H1 (cell line): ENCODE results near the gene TTC13. TPM values are rescaled to one million over a fixed set of nuclear protein-coding genes. Genes with fewer than 3 reads are reported as not detected.

Experiments
- CTCF ChIA-PET: fragments of 300-600 bp; sonication (Branson Sonifier 250); formaldehyde crosslinking; loops from one replicate; lab custom pipeline; 2021; ENCODE audit not compliant: partially characterized antibody; lab: Charles Lee
- POLR2A ChIA-PET: fragments of 300-600 bp; sonication (Branson Sonifier 250); formaldehyde crosslinking; loops from one replicate; lab custom pipeline; 2021; ENCODE audit warnings: inconsistent platforms; ENCODE audit not compliant: partially characterized antibody; lab: Charles Lee
- DNase-seq, 2 experiments: peaks; one replicate each; pipeline versions ENCODE4 v3.0.0 to v3.0.0-alpha.2; 2010 to 2022; ENCODE audit warnings: low spot score in 2 of 2, low read depth in 1 of 2, mixed read lengths in 1 of 2
- FAIRE-seq: peaks from 2 replicates; lab custom pipeline; 2011; peaks lifted over from hg19 to GRCh38; lab: Jason Lieb, UNC
- H2AFZ ChIP-seq: 2 replicates; pipeline ENCODE4 v1.8.1; 2012; ENCODE audit warnings: low read length, inconsistent platforms
- H2AK5ac ChIP-seq: 2 replicates; pipeline ENCODE4 v1.6.1; 2013; ENCODE audit warnings: low read depth, low read length
- H2BK120ac ChIP-seq: replicated peaks from 2 replicates; pipeline ENCODE3; 2013; ENCODE audit warnings: low read depth, low read length, inconsistent platforms
- H2BK12ac ChIP-seq: 2 replicates; pipeline ENCODE4 v1.6.1; 2013; ENCODE audit warnings: low read depth, low read length
- H2BK15ac ChIP-seq: 2 replicates; pipeline ENCODE4 v1.6.1; 2013; ENCODE audit warnings: low read length
- H2BK20ac ChIP-seq: 2 replicates; pipeline ENCODE4 v1.6.1; 2013; ENCODE audit warnings: low read length
- H2BK5ac ChIP-seq: 2 replicates; pipeline ENCODE4 v1.6.1; 2013; ENCODE audit warnings: low read depth, low read length
- H3K14ac ChIP-seq: 2 replicates; pipeline ENCODE4 v1.6.1; 2013; ENCODE audit warnings: inconsistent platforms; ENCODE audit not compliant: insufficient read length
- H3K18ac ChIP-seq: 2 replicates; pipeline ENCODE4 v1.6.1; 2013; ENCODE audit warnings: low read length; ENCODE audit errors: extremely low read depth
- H3K23ac ChIP-seq: 2 replicates; pipeline ENCODE4 v1.6.1; 2013; ENCODE audit warnings: inconsistent platforms; ENCODE audit not compliant: insufficient read length
- H3K23me2 ChIP-seq: 2 replicates; pipeline ENCODE4 v1.6.1; 2013; ENCODE audit warnings: low read depth, low read length
- H3K27ac ChIP-seq: 2 replicates; pipeline ENCODE4 v1.6.1; 2011; ENCODE audit warnings: low read depth, low read length, inconsistent platforms
- H3K27me3 ChIP-seq, 4 experiments: replicated peaks in 1 of 4; 1 replicate in 1 of 4; 2 replicates in 3 of 4; pipeline versions ENCODE4 v1.6.1 to v1.8.1; 2011 to 2013; ENCODE audit warnings: low read length in 3 of 4, mild to moderate bottlenecking in 3 of 4, inconsistent platforms in 2 of 4, mixed read lengths in 2 of 4, moderate library complexity in 1 of 4; ENCODE audit not compliant: control insufficient read depth in 3 of 4, insufficient read depth in 3 of 4; ENCODE audit errors: extremely low read depth in 1 of 4
- H3K36me3 ChIP-seq, 4 experiments: 2 replicates each; pipeline versions ENCODE4 v1.6.1 to v1.8.1; 2011 to 2013; ENCODE audit warnings: mild to moderate bottlenecking in 4 of 4, low read length in 3 of 4, moderate library complexity in 2 of 4, control low read depth in 1 of 4, inconsistent platforms in 1 of 4; ENCODE audit not compliant: insufficient read depth in 4 of 4, control insufficient read depth in 2 of 4
- H3K4ac ChIP-seq: replicated peaks from 2 replicates; pipeline ENCODE3; 2013; ENCODE audit warnings: low read length, low read depth, mixed read lengths, inconsistent platforms; ENCODE audit not compliant: insufficient read length
- H3K4me1 ChIP-seq, 4 experiments: replicated peaks in 1 of 4; 1 replicate in 1 of 4; 2 replicates in 3 of 4; pipeline versions ENCODE4 v1.6.1 to v1.8.1; 2011 to 2013; ENCODE audit warnings: low read length in 3 of 4, inconsistent platforms in 2 of 4, mixed read lengths in 1 of 4; ENCODE audit not compliant: insufficient read depth in 4 of 4, control insufficient read depth in 3 of 4
- H3K4me2 ChIP-seq, 2 experiments: 2 replicates each; pipeline versions ENCODE4 v1.6.1 to v1.8.1; 2011 to 2013; ENCODE audit warnings: low read depth in 2 of 2, low read length in 2 of 2, control low read depth in 1 of 2, inconsistent platforms in 1 of 2, mild to moderate bottlenecking in 1 of 2; ENCODE audit not compliant: insufficient read depth in 1 of 2
- H3K4me3 ChIP-seq, 4 experiments: fragments of 200-600, 300-600 bp in 1 of 4; sonication (generic), shearing (Covaris generic), sonication (Bioruptor Twin) in 1 of 4; 2 replicates each; pipeline versions ENCODE4 v1.5.1 to v1.8.1; 2011 to 2016; ENCODE audit warnings: low read length in 4 of 4, low read depth in 3 of 4, control low read depth in 2 of 4, inconsistent platforms in 2 of 4, mild to moderate bottlenecking in 2 of 4, mixed read lengths in 1 of 4, moderate library complexity in 1 of 4; ENCODE audit not compliant: insufficient read depth in 2 of 4; ENCODE audit errors: extremely low read depth in 1 of 4
- H3K56ac ChIP-seq: replicated peaks from 2 replicates; pipeline ENCODE3; 2013; ENCODE audit warnings: low read depth, mild to moderate bottlenecking, mixed read lengths, low read length, inconsistent platforms; ENCODE audit not compliant: insufficient read length
- H3K79me1 ChIP-seq: 2 replicates; pipeline ENCODE4 v1.6.1; 2013; ENCODE audit warnings: low read depth, low read length, control low read depth
- H3K79me2 ChIP-seq, 2 experiments: 2 replicates each; pipeline versions ENCODE4 v1.6.1 to v1.8.1; 2012 to 2013; ENCODE audit warnings: low read length in 2 of 2, mild to moderate bottlenecking in 2 of 2, inconsistent platforms in 1 of 2; ENCODE audit not compliant: insufficient read depth in 2 of 2, control insufficient read depth in 1 of 2
- H3K9ac ChIP-seq, 4 experiments: replicated peaks in 1 of 4; 1 replicate in 1 of 4; 2 replicates in 3 of 4; pipeline versions ENCODE4 v1.6.1 to v1.8.1; 2011 to 2013; ENCODE audit warnings: low read depth in 3 of 4, low read length in 3 of 4, control low read depth in 2 of 4, mild to moderate bottlenecking in 2 of 4, moderate library complexity in 2 of 4, inconsistent platforms in 1 of 4; ENCODE audit errors: extremely low read depth in 1 of 4
- H3K9me3 ChIP-seq, 2 experiments: 2 replicates each; pipeline versions ENCODE4 v1.6.1 to v1.8.1; 2012 to 2013; ENCODE audit warnings: mild to moderate bottlenecking in 2 of 2, moderate library complexity in 2 of 2, control low read depth in 1 of 2, inconsistent platforms in 1 of 2, low read depth in 1 of 2, low read length in 1 of 2, mixed read lengths in 1 of 2; ENCODE audit not compliant: insufficient read depth in 2 of 2
- H4K20me1 ChIP-seq, 2 experiments: replicated peaks in 1 of 2; 2 replicates each; pipeline versions ENCODE3 to v1.8.1; 2011 to 2013; ENCODE audit warnings: inconsistent platforms in 2 of 2, low read length in 2 of 2, mild to moderate bottlenecking in 1 of 2; ENCODE audit not compliant: insufficient read depth in 2 of 2, control insufficient read depth in 1 of 2
- H4K5ac ChIP-seq: 2 replicates; pipeline ENCODE4 v1.6.1; 2013; ENCODE audit warnings: low read length, low read depth, mixed read lengths, inconsistent platforms; ENCODE audit not compliant: insufficient read length
- H4K8ac ChIP-seq: 2 replicates; pipeline ENCODE4 v1.8.0; 2013; ENCODE audit warnings: mild to moderate bottlenecking, moderate library complexity, low read length, inconsistent platforms; ENCODE audit not compliant: insufficient read depth; ENCODE audit errors: extremely low read depth
- H4K91ac ChIP-seq: replicated peaks from 2 replicates; pipeline ENCODE3; 2013; ENCODE audit warnings: low read length, mixed read lengths, inconsistent platforms; ENCODE audit not compliant: insufficient read length
- CEBPB ChIP-seq: IDR thresholded peaks from 2 replicates; pipeline ENCODE4 v1.6.1; 2012; ENCODE audit warnings: low read depth, low read length
- CHD2 ChIP-seq: IDR thresholded peaks from 2 replicates; pipeline ENCODE4 v1.6.1; 2012; ENCODE audit warnings: low read length, improper control_type of control experiment
- RNF2 ChIP-seq: fragments of 200-900, 300-1000 bp; sonication (generic); IDR thresholded peaks from 2 replicates; pipeline ENCODE4 v1.7.1; 2016; ENCODE audit warnings: borderline replicate concordance, low read depth, mild to moderate bottlenecking, antibody characterized with exemption, low read length; ENCODE audit not compliant: poor library complexity, severe bottlenecking; ENCODE audit errors: missing control alignments
- RXRA ChIP-seq: IDR thresholded peaks from 2 replicates; pipeline ENCODE4 v1.6.1; 2011; ENCODE audit warnings: low read depth, mild to moderate bottlenecking, low read length, moderate library complexity; ENCODE audit not compliant: insufficient read depth
- WGBS, 2 experiments: shearing (Covaris generic) in 1 of 2; methylation state at CpG; one replicate each; pipeline versions ENCODE4 v1.1.6 to v1.1.7; 2013 to 2015; ENCODE audit warnings: low lambda C conversion rate in 2 of 2, mixed read lengths in 2 of 2, inconsistent platforms in 1 of 2, low coverage in 1 of 2, missing lambda C conversion rate in 1 of 2; ENCODE audit not compliant: insufficient replicate concordance in 2 of 2, insufficient coverage in 1 of 2, insufficient read length in 1 of 2; ENCODE audit errors: extremely low coverage in 1 of 2, missing lambda C conversion rate in 1 of 2; 5-methylcytosine and 5-hydroxymethylcytosine counted together
- polyA plus RNA-seq, 7 experiments: library from polyadenylated mRNA; depleted of rRNA in 3 of 7; stranded (reverse) in 5 of 7; unstranded in 2 of 7; fragments of >200 nt in 5 of 7; fragments of 200-250 nt in 2 of 7; gene quantifications; 1 replicate in 5 of 7; 2 replicates in 1 of 7; 4 replicates in 1 of 7; pipeline versions ENCODE4 v1.2.1 to v1.2.3, GENCODE V29; 2011 to 2013; ENCODE audit warnings: missing spikeins in 2 of 7, mixed read lengths in 2 of 7
- total RNA-seq: library from RNA; stranded (reverse); fragmentation: NEBNext Ultra II Directional; extraction: Animal tissue kit (Norgen Biotek cat#: 25700); gene quantifications from 2 replicates; pipeline ENCODE4 v1.2.1, GENCODE V29; 2021

Gene TTC13
- total and polyA plus RNA-seq, 2 of the 8 experiments (the other 6 are each of a cell fraction or from before 2014, with no cell fraction given): 3.1 to 7.1 TPM

DNA sequence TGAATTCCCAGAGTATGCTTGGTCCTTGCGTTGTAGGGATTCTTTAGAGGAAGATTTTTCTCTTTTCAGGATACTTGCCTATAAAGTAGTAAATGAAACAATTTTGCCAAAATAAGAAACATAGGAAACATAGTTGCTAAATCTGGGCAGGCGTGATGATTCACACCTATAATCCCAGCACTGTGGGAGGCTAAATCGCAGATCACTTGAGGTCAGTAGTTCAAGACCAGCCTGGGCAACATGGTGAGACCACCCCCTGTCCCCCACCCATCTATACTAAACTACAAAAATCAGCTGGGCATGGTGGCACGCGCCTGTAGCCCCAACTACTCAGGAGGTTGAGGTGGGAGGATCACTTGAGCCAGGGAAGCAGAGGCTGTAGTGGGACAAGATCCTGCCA is 5.2 kb upstream of the TTC13 start:
- 80% methylated on average over 5 of the region's 5 CpGs; no CpG with 5 or more reads in 1 of the 2 experiments for WGBS, 2 experiments
- H3K79me2 ChIP-seq: no peaks in the 10 kb centered on the region

More for the DNA sequence above, 5.2 kb upstream of the TTC13 start:
- Histone ChIP-seq H2BK15ac (no peak overlapping the region), H3K23me2 (no peaks in the 10 kb centered on the region; the same call in 1 of the 2 replicates), H2BK20ac (no peak overlapping the region), H4K20me1 (peaks cover 16 to 40% of the 10 kb centered on the region in 2 experiments), H2AFZ (no peak overlapping the region), H3K56ac (no peak overlapping the region), H2BK12ac (no peak overlapping the region), H2BK5ac (no peak overlapping the region), H3K4me2 (peak overlapping the region in 1 of 2 experiments; percentile 6; a peak in 1 of 4 replicates), H3K4me3 (no peak overlapping the region), H3K4me1 (peaks cover 0 to 6% (median 2%) of the 10 kb centered on the region in 4 experiments; a peak in 4 of 7 replicates), H2BK120ac (no peak overlapping the region), H3K9ac (no peak overlapping the region), H4K8ac (no peak overlapping the region), H3K9me3 (no peaks in the 10 kb centered on the region), H3K27me3 (peaks cover 37 to 71% (median 60%) of the 10 kb centered on the region in 4 experiments), H3K4ac (no peak overlapping the region), H3K18ac (no peak overlapping the region), H3K79me1 (no peaks in the 10 kb centered on the region), H3K23ac (no peak overlapping the region), H2AK5ac (no peak overlapping the region), H3K27ac (no peak overlapping the region), H3K14ac (no peak overlapping the region), H4K91ac (no peak overlapping the region), H3K36me3 (peaks cover 0 to 2% (median 0%) of the 10 kb centered on the region in 4 experiments; a peak in 2 of 8 replicates), H4K5ac (no peak overlapping the region)
- FAIRE-seq (no peak), DNase-seq (no peak)
- ChIA-PET POLR2A (no interaction called here), CTCF (interaction anchor here (0.7 kb wide), 1 partner anchor 192 kb away, joined by 3 read pairs; no protein-coding TSS in a partner anchor)
- no peak for TF ChIP-seq CEBPB
- no peak for TF ChIP-seq RNF2
- TF ChIP-seq RXRA: no peak
- TF ChIP-seq CHD2: no peak
